ENCODE measurements around the gene MLX. TPM values are rescaled to one million over a fixed set of nuclear protein-coding genes. Genes with fewer than 3 reads are reported as not detected.
"Not testable (repeated sequence)": the region's sequence is repeated elsewhere in the genome, so short reads cannot be mapped to it uniquely, and the experiment has no call there.

The MLX gene
- polyA plus RNA-seq, 6 donors from 2014 or later: 26.7 to 48.2 (median 32.9) TPM

- H3K36me3 Mint-ChIP-seq: peaks cover 0 to 17% of the 10 kb centered on the region in 2 donors
- DNase-seq (no peak), ATAC-seq (ENCODE audit: low read depth in 2 of 2) (no peak)
- H3K4me3 Mint-ChIP-seq: no peak overlapping the region
- no peaks in the 10 kb centered on the region for H3K9me3 Mint-ChIP-seq
- peaks cover 17 to 27% (median 27%) of the 10 kb centered on the region in 3 donors for H3K4me1 Mint-ChIP-seq
- H3K27ac Mint-ChIP-seq: peak overlapping the region in 1 of 6 donors; percentile 78
- no peaks in the 10 kb centered on the region for H3K27me3 Mint-ChIP-seq
Measured at GRCh38 chr17:42526031-42526444, 40.9 kb upstream of the MLX start.

DNA sequence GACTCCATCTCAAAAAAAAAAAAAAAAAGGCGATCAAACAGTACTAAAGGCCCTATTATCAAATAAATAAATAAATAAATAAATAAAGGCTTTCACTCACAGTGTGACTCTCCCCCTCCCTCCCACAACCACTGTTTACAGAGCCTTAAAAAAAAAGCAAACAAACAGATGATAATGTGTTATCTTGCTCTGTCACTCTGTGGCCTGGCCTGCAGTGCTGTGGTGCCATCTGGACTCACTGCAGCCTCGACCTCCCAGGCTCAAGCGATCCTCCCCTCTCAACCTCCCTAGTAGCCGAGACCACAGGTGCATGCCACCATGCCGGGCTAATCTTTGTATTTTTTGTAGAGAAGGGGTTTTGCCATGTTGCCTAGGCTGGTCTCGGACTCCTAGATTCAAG is 39.0 kb upstream of the MLX start:
- no peak overlapping the region for H3K27ac Mint-ChIP-seq
- no peaks in the 10 kb centered on the region for H3K9me3 Mint-ChIP-seq
- peaks cover 18 to 36% (median 31%) of the 10 kb centered on the region in 3 donors for H3K4me1 Mint-ChIP-seq
- no peak overlapping the region for H3K4me3 Mint-ChIP-seq
- DNase-seq: no peak
- H3K36me3 Mint-ChIP-seq: no peaks in the 10 kb centered on the region
- H3K27me3 Mint-ChIP-seq: no peaks in the 10 kb centered on the region
- no peak for ATAC-seq (ENCODE audit: low read depth in 2 of 2)

GRCh38 chr17:42529061-42529460 is 37.8 kb upstream of the MLX start:
- no peaks in the 10 kb centered on the region for H3K27me3 Mint-ChIP-seq
- peak overlapping the region in 1 of 8 donors; percentile 29 for H3K4me3 Mint-ChIP-seq
- H3K4me1 Mint-ChIP-seq: peaks cover 24 to 36% (median 31%) of the 10 kb centered on the region in 3 donors
- H3K27ac Mint-ChIP-seq: peak overlapping the region in 1 of 6 donors; percentile 40
- no peaks in the 10 kb centered on the region for H3K36me3 Mint-ChIP-seq
- H3K9me3 Mint-ChIP-seq: no peaks in the 10 kb centered on the region
- ATAC-seq (ENCODE audit: low read depth in 2 of 2) (no peak), DNase-seq (no peak)

GRCh38 chr17:42530952-42531454 is 35.9 kb upstream of the MLX start:
- ATAC-seq (ENCODE audit: low read depth in 2 of 2) (no peak), DNase-seq (no peak)
- no peaks in the 10 kb centered on the region for H3K9me3 Mint-ChIP-seq
- no peaks in the 10 kb centered on the region for H3K27me3 Mint-ChIP-seq
- peak overlapping the region; percentile 31 to 92 (median 86) for H3K4me3 Mint-ChIP-seq
- H3K4me1 Mint-ChIP-seq: peaks cover 30 to 45% (median 39%) of the 10 kb centered on the region in 3 donors
- no peaks in the 10 kb centered on the region for H3K36me3 Mint-ChIP-seq
- peak overlapping the region in 3 of 6 donors; percentile 58 to 74 (median 63) for H3K27ac Mint-ChIP-seq

DNA sequence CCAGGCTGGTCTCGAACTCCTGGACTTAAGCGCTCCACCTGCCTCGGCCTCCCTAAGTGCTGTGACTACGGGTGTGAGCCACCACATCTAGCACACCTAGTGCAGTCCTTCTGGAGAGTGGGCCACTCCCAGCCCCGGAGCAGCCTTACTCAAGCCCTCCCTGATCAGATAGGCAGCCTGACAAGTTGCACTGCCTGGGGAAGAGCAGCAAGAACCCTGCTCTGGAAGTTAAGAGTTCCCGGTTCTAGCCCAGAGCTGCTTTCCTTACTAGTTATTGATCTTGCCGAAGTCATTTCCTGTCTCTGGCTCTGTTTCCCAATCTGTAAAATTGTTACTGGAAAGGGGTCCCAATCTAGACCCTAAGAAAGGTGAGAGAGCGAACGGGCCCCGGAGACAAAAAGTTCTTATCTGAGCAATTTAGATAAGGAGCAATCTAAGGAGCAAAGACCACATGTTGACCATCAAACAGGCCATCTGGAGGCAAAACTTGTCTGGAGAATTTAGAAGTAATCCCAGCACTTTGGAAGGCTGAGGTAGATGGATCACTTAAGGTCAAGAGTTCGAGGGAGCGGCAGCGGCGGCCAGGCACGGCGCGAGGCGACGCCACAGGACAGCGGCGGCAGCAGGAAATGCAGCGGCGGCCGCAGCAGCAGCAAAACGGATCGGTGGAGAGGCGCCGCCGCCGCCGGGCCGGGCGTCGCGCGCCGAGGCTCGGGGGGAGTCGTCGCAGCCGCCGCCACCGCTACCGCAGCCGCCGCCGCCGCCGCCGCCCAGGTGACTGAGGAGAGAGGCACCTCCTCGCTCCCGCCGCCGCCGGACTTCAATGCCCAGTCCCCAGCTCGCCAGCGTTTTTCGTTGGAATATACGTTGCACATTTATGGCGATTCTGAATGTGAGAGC is 35.2 kb upstream of the MLX start:
- ATAC-seq (ENCODE audit: low read depth in 2 of 2): peak; percentile 22 to 26
- Mint-ChIP-seq H3K27ac (peak overlapping the region in 4 of 6 donors; percentile 66 to 88 (median 76)), H3K27me3 (no peaks in the 10 kb centered on the region), H3K4me1 (peaks cover 31 to 46% (median 42%) of the 10 kb centered on the region in 3 donors), H3K9me3 (no peaks in the 10 kb centered on the region), H3K36me3 (no peaks in the 10 kb centered on the region), H3K4me3 (peak overlapping the region; percentile 74 to 92 (median 86))
- peak; percentile 57 for DNase-seq

- DNase-seq (no peak), ATAC-seq (ENCODE audit: low read depth in 2 of 2) (peak; percentile 24 to 29)
- peak overlapping the region; percentile 92 to 98 (median 96) for H3K27ac Mint-ChIP-seq
- no peaks in the 10 kb centered on the region for H3K9me3 Mint-ChIP-seq
- no peaks in the 10 kb centered on the region for H3K36me3 Mint-ChIP-seq
- no peaks in the 10 kb centered on the region for H3K27me3 Mint-ChIP-seq
- peaks cover 33 to 49% (median 44%) of the 10 kb centered on the region in 3 donors for H3K4me1 Mint-ChIP-seq
- H3K4me3 Mint-ChIP-seq: peak overlapping the region; percentile 83 to 95 (median 88)
Measured at GRCh38 chr17:42535155-42536047, 31.5 kb upstream of the MLX start.

DNA sequence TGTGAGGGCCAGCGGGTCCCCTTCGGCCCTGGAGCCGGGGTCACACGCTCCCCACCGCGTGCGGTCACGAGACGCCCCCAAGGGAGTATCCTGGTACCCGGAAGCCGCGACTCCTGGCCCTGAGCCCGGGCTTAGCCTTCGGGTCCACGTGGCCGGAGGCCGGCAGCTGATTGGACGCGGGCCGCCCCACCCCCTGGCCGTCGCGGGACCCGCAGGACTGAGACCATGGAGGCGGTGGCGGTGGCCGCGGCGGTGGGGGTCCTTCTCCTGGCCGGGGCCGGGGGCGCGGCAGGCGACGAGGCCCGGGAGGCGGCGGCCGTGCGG is 30.9 kb upstream of the MLX start, which contains the start of gene NAGLU:
Gene NAGLU (plus strand): TSS at position 194 of the 324 bp plus-strand sequence. CDS start 32 bp downstream, at position 226.
- H3K36me3 Mint-ChIP-seq: no peaks in the 10 kb centered on the region
- H3K4me3 Mint-ChIP-seq: peak within 1 kb of the TSS; percentile 83 to 95 (median 88)
- H3K27me3 Mint-ChIP-seq: no peaks in the 10 kb centered on the region
- H3K4me1 Mint-ChIP-seq: peaks cover 29 to 43% (median 38%) of the 10 kb centered on the region in 3 donors
- ATAC-seq (ENCODE audit: low read depth in 2 of 2): peak; percentile 90 to 91
- H3K9me3 Mint-ChIP-seq: no peaks in the 10 kb centered on the region
- H3K27ac Mint-ChIP-seq: peak within 1 kb of the TSS; percentile 92 to 98 (median 96)
- peak; percentile 93 for DNase-seq

DNA sequence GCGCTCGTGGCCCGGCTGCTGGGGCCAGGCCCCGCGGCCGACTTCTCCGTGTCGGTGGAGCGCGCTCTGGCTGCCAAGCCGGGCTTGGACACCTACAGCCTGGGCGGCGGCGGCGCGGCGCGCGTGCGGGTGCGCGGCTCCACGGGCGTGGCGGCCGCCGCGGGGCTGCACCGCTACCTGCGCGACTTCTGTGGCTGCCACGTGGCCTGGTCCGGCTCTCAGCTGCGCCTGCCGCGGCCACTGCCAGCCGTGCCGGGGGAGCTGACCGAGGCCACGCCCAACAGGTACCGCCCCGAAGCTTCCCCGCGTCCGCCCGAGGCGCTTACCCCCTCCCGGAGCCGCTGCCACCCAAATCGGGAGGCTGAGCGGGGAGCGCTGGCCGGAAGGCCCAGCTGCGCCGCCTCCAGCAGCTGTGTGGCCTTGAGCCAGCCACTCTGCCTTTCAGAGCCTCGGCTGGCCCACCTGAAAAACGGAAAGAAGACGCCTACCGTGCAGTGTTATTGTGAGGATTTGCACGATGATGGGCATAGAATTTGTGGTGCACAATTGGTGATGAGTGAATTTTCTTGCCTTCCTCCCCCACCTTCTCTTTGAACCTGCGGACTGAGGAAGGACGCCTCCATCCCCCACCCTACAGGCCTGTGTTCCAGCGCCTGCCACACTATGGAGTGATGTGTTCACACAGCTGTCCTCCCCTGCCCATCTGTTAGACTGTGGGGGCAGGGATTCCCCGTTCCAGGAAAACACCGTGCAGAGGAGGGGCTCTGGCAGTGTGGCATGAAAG is 30.3 kb upstream of the MLX start:
- Mint-ChIP-seq H3K9me3 (no peaks in the 10 kb centered on the region), H3K27ac (peak overlapping the region in 4 of 6 donors; percentile 78 to 93 (median 92)), H3K36me3 (no peaks in the 10 kb centered on the region), H3K27me3 (no peaks in the 10 kb centered on the region), H3K4me3 (peak overlapping the region; percentile 81 to 92 (median 88)), H3K4me1 (peaks cover 28 to 37% (median 33%) of the 10 kb centered on the region in 3 donors)
- ATAC-seq (ENCODE audit: low read depth in 2 of 2) (peak; percentile 52 to 56), DNase-seq (no peak)

DNA sequence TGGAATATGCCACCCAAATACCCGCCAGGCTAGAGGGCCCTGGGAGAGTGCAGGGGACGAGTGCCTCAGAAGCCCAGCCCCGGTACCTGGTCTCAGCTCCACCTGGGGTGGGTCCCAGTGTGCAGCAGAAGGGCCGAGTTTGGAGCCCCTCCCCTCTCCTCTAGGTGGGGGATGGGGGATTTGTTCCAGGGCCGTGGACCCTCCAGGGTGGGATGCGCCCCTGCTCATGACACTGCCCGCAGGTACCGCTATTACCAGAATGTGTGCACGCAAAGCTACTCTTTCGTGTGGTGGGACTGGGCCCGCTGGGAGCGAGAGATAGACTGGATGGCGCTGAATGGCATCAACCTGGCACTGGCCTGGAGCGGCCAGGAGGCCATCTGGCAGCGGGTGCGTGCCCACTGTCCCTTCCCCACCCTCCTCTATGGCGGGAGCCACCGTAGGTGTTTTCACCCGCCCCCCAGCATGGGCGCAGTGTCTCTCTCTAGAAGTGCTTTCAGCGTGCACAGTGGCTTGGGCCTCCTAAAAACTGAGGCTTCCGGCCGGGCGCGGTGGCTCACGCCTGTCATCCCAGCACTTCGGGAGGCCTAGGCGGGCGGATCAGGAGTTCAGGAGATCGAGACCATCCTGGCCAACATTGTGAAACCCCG is 29.6 kb upstream of the MLX start:
- no peaks in the 10 kb centered on the region for H3K27me3 Mint-ChIP-seq
- peak overlapping the region in 4 of 6 donors; percentile 56 to 93 (median 84) for H3K27ac Mint-ChIP-seq
- DNase-seq: no peak
- ATAC-seq (ENCODE audit: low read depth in 2 of 2): no peak
- H3K36me3 Mint-ChIP-seq: no peaks in the 10 kb centered on the region
- peaks cover 26 to 34% (median 29%) of the 10 kb centered on the region in 3 donors for H3K4me1 Mint-ChIP-seq
- H3K4me3 Mint-ChIP-seq: peak overlapping the region; percentile 81 to 92 (median 88)
- H3K9me3 Mint-ChIP-seq: no peaks in the 10 kb centered on the region

DNA sequence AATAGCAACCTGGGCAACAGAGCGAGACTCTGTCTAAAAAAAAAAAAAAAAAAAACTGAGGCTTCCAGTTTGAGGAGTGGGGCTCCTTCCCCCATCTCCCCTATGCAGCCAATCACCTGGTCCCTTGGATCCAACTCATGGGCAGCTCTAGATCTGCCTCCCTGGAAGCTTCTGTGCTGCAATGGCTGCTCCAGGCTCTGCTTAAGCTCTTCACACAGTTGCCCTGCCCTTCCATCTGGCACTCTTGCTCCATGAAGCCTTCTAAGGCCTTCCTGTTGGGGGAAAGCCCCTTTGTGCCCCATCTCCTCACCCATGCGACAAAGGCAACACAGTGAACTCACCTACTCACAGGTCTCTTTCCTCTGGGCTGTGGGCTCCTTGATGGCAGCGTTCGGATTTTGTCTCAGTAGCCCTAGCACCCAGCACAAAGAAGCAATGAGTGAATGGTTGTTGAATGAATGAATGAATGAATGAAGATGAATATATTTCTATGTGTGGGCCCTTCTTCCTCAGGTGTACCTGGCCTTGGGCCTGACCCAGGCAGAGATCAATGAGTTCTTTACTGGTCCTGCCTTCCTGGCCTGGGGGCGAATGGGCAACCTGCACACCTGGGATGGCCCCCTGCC is 29.0 kb upstream of the MLX start:
- ATAC-seq (ENCODE audit: low read depth in 2 of 2) (no peak), DNase-seq (no peak)
- no peaks in the 10 kb centered on the region for H3K36me3 Mint-ChIP-seq
- H3K9me3 Mint-ChIP-seq: no peaks in the 10 kb centered on the region
- no peaks in the 10 kb centered on the region for H3K27me3 Mint-ChIP-seq
- H3K27ac Mint-ChIP-seq: peak overlapping the region in 3 of 6 donors; percentile 60 to 76 (median 64)
- H3K4me3 Mint-ChIP-seq: peak overlapping the region; percentile 61 to 89 (median 78)
- H3K4me1 Mint-ChIP-seq: peaks cover 28 to 34% (median 29%) of the 10 kb centered on the region in 3 donors

GRCh38 chr17:42538482-42538881 is 28.4 kb upstream of the MLX start:
- Mint-ChIP-seq H3K27ac (peak overlapping the region in 2 of 6 donors; percentile 60 to 70), H3K36me3 (no peaks in the 10 kb centered on the region), H3K4me1 (peaks cover 28 to 34% (median 29%) of the 10 kb centered on the region in 3 donors), H3K27me3 (no peaks in the 10 kb centered on the region), H3K4me3 (peak overlapping the region in 5 of 8 donors; percentile 12 to 89 (median 84)), H3K9me3 (no peaks in the 10 kb centered on the region)
- DNase-seq (no peak), ATAC-seq (ENCODE audit: low read depth in 2 of 2) (no peak)

DNA sequence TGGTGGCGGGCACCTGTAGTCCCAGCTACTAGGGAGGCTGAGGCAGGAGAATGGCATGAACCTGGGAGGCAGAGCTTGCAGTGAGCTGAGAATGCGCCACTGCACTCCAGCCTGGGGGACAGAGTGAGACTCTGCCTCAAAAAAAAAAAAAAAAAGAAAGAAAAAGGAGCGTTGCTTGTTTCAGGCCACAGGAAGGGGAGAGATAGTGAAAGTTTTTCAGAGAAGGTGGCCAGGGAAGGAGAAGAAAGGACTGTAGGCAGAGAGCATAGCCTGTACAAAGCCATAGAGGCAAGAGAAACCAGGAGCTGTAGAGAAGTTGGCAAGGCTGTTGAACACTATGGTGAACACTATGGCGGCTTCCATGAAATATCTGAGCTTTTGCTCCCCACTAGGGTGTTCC is 26.3 kb upstream of the MLX start:
- H3K9me3 Mint-ChIP-seq; DNase-seq; H3K27me3 Mint-ChIP-seq; ATAC-seq (ENCODE audit: low read depth in 2 of 2); H3K36me3 Mint-ChIP-seq: not testable (repeated sequence)
- Mint-ChIP-seq H3K27ac (peak overlapping the region in 1 of 6 donors; percentile 65), H3K4me1 (peaks cover 22 to 29% (median 25%) of the 10 kb centered on the region in 3 donors), H3K4me3 (peak overlapping the region in 2 of 8 donors; percentile 27 to 47)
